ENCODE results near the gene BORCS8.
"Not testable (repeated sequence)": the region's sequence is repeated elsewhere in the genome, so short reads cannot be mapped to it uniquely, and the experiment has no call there.

The BORCS8 gene

GRCh38 chr19:19181488-19181998 lies 10.4 kb downstream of the BORCS8 start:
- TF ChIP-seq CTCF (IDR thresholded peaks at IDR 0.05): no peak
- Mint-ChIP-seq H3K9me3 (peaks cover 3% of the 10 kb centered on the region), H3K27ac (no peak overlapping the region), H3K27me3 (ENCODE audit: low read depth, poor library complexity) (peaks cover 3% of the 10 kb centered on the region), H3K36me3 (ENCODE audit: low read depth) (peaks cover 37% of the 10 kb centered on the region), H3K4me1 (no peaks in the 10 kb centered on the region), H3K4me3 (no peak overlapping the region)
- DNase-seq: no peak

GRCh38 chr19:19179548-19180441 lies 12.2 kb downstream of the BORCS8 start:
- TF ChIP-seq CTCF (IDR thresholded peaks at IDR 0.05): no peak
- Mint-ChIP-seq H3K27ac (no peak overlapping the region), H3K27me3 (ENCODE audit: low read depth, poor library complexity) (peaks cover 3% of the 10 kb centered on the region), H3K4me1 (no peaks in the 10 kb centered on the region), H3K36me3 (ENCODE audit: low read depth) (peaks cover 27% of the 10 kb centered on the region), H3K9me3 (peaks cover 3% of the 10 kb centered on the region), H3K4me3 (no peak overlapping the region)
- DNase-seq: no peak

GRCh38 chr19:19176950-19177349 lies 15.0 kb downstream of the BORCS8 start:
- H3K27me3 Mint-ChIP-seq (ENCODE audit: low read depth, poor library complexity): no peaks in the 10 kb centered on the region
- H3K4me3 Mint-ChIP-seq: no peak overlapping the region
- peaks cover 16% of the 10 kb centered on the region for H3K36me3 Mint-ChIP-seq (ENCODE audit: low read depth)
- H3K4me1 Mint-ChIP-seq: peaks cover 7% of the 10 kb centered on the region
- no peak overlapping the region for H3K27ac Mint-ChIP-seq
- DNase-seq: no peak
- no peaks in the 10 kb centered on the region for H3K9me3 Mint-ChIP-seq
- TF ChIP-seq CTCF (IDR thresholded peaks at IDR 0.05): no peak

- H3K9me3 Mint-ChIP-seq; H3K27ac Mint-ChIP-seq; DNase-seq; H3K36me3 Mint-ChIP-seq (ENCODE audit: low read depth); H3K4me3 Mint-ChIP-seq: not testable (repeated sequence)
- Mint-ChIP-seq H3K4me1 (peaks cover 30% of the 10 kb centered on the region), H3K27me3 (ENCODE audit: low read depth, poor library complexity) (peaks cover 31% of the 10 kb centered on the region)
Observed at GRCh38 chr19:19173243-19173642, 18.7 kb downstream of the BORCS8 start.

GRCh38 chr19:19171821-19172532 lies 20.0 kb downstream of the BORCS8 start:
- Mint-ChIP-seq H3K36me3 (ENCODE audit: low read depth) (no peaks in the 10 kb centered on the region), H3K4me3 (peak overlapping the region; percentile 41), H3K27me3 (ENCODE audit: low read depth, poor library complexity) (peaks cover 41% of the 10 kb centered on the region), H3K4me1 (peaks cover 30% of the 10 kb centered on the region), H3K27ac (no peak overlapping the region), H3K9me3 (no peaks in the 10 kb centered on the region)
- DNase-seq: peak; percentile 18
- no peak for TF ChIP-seq CTCF (IDR thresholded peaks at IDR 0.05)

- DNase-seq: no peak
- H3K36me3 Mint-ChIP-seq (ENCODE audit: low read depth): no peaks in the 10 kb centered on the region
- H3K9me3 Mint-ChIP-seq: no peaks in the 10 kb centered on the region
- peak overlapping the region; percentile 75 for H3K4me3 Mint-ChIP-seq
- TF ChIP-seq CTCF (IDR thresholded peaks at IDR 0.05): no peak
- H3K4me1 Mint-ChIP-seq: peaks cover 30% of the 10 kb centered on the region
- H3K27me3 Mint-ChIP-seq (ENCODE audit: low read depth, poor library complexity): peaks cover 42% of the 10 kb centered on the region
- peak overlapping the region; percentile 50 for H3K27ac Mint-ChIP-seq
Observed at GRCh38 chr19:19170873-19171672, 20.9 kb downstream of the BORCS8 start.
